DOHH2 (cell line): ENCODE results near the gene SLC7A14.

Source experiments
- EZH2phosphoT487 ChIP-seq: fragments of 200-600 bp; sonication (generic); IDR thresholded peaks from 2 replicates; pipeline ENCODE4 v1.6.1; 2017; ENCODE audit warnings: borderline replicate concordance, mild to moderate bottlenecking, antibody characterized with exemption, low read length, moderate library complexity, mixed read lengths
- TF ChIP-seq, protein P1 (sequence below): fragments of 200-600 bp; sonication (generic); IDR thresholded peaks from one replicate; pipeline ENCODE4 v1.5.1; 2014; ENCODE audit warnings: antibody characterized with exemption, mild to moderate bottlenecking, low read depth, low read length; ENCODE audit not compliant: poor library complexity, severe bottlenecking

DNA sequence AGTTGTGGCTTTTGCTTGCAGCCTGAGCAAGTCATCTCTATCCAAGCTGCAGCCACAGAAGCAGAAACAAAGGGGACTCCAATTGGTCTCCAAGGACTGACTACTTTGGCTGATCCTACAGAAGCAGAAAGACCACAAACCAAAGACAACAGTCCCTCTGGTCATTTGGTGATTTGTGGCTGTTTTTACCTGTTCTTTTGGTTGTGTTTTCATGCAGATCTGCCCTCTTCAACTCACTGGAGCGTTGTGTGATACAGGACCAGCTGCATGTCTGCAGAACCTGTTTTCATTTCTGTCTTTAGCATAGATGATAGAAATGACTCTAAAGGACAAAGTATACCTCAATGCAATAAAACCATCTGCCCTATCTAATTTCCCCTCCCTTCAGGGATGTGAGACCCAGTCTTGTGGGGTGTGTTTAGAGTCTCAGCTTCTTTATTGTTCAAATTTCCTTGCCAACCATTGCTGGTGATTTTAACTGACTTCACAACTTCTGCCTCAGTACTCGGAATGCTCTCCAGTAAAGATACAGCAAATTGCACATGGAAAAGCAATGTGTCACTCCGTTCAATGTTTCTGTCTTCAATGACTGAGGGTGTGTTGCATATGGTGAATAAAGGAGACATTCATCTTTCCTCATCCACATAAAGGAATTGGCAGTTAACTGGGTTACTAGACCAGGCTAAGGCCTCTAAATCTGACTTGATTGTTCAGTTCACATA lies 48.9 kb upstream of the SLC7A14 start:
- TF ChIP-seq, protein P1, sequence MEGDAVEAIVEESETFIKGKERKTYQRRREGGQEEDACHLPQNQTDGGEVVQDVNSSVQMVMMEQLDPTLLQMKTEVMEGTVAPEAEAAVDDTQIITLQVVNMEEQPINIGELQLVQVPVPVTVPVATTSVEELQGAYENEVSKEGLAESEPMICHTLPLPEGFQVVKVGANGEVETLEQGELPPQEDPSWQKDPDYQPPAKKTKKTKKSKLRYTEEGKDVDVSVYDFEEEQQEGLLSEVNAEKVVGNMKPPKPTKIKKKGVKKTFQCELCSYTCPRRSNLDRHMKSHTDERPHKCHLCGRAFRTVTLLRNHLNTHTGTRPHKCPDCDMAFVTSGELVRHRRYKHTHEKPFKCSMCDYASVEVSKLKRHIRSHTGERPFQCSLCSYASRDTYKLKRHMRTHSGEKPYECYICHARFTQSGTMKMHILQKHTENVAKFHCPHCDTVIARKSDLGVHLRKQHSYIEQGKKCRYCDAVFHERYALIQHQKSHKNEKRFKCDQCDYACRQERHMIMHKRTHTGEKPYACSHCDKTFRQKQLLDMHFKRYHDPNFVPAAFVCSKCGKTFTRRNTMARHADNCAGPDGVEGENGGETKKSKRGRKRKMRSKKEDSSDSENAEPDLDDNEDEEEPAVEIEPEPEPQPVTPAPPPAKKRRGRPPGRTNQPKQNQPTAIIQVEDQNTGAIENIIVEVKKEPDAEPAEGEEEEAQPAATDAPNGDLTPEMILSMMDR = no peak
- no peak for TF ChIP-seq EZH2phosphoT487
